Left hindlimb (tissue), 1 donor: Measurements from ENCODE around the gene CTNND2.

Experiments used
- DNase-seq: peaks from one replicate; pipeline ENCODE4 v3.0.0-alpha.2; 2018

The CTNND2 gene

GRCh38 chr5:10949856-10950630, 954.2 kb downstream of the CTNND2 start:
- DNase-seq, result no peak

- DNase-seq, result no peak
Measured at GRCh38 chr5:10946050-10946449, 958.2 kb downstream of the CTNND2 start.

GRCh38 chr5:10941900-10942299, 962.3 kb downstream of the CTNND2 start:
- DNase-seq, result no peak

GRCh38 chr5:10936081-10936855, 968.0 kb downstream of the CTNND2 start:
- DNase-seq, result no peak

- no peak for DNase-seq
Measured at GRCh38 chr5:10935536-10935935, 968.7 kb downstream of the CTNND2 start.

- DNase-seq, result no peak
Measured at GRCh38 chr5:10934783-10935355, 969.4 kb downstream of the CTNND2 start.

- no peak for DNase-seq
Measured at GRCh38 chr5:10933121-10933520, 971.1 kb downstream of the CTNND2 start.

- DNase-seq, result no peak
Measured at GRCh38 chr5:10932426-10932825, 971.8 kb downstream of the CTNND2 start.

GRCh38 chr5:10927608-10928007, 976.6 kb downstream of the CTNND2 start:
- DNase-seq, result no peak

- DNase-seq, result no peak
Measured at GRCh38 chr5:10923310-10923709, 980.9 kb downstream of the CTNND2 start.
